Activated CD8-positive, alpha-beta memory T cell treated with anti-CD3 and anti-CD28 coated beads, Interleukin-2, amount 50 U/mL, for 1 hour (primary cell): ENCODE measurements around the gene LRP1B.
"Not testable (repeated sequence)": the region's sequence is repeated elsewhere in the genome, so short reads cannot be mapped to it uniquely, and the experiment has no call there.

Experiments
- DNase-seq: peaks from one replicate; pipeline ENCODE4 v3.0.0-alpha.2; 2020; ENCODE audit errors: extremely low read depth

Gene LRP1B

DNA sequence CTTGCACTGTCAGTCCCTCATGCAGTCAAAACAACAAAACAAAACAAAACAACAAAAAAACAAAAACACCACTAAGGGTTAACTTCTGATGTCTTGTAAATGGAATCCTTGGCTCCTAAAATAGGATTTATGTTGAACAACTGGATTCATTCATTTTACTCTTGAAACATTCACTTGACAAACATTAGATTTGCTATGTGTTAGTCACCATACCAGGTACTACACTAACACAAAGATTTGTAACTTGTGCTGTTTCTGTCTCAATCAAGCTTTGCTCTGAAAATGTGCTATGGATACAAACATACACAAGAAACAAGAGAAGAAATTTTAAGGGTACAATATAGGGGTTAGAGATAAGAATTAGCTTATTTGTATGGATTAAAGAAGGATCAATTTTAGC is 812.8 kb downstream of the LRP1B start:
- DNase-seq = no peak

DNA sequence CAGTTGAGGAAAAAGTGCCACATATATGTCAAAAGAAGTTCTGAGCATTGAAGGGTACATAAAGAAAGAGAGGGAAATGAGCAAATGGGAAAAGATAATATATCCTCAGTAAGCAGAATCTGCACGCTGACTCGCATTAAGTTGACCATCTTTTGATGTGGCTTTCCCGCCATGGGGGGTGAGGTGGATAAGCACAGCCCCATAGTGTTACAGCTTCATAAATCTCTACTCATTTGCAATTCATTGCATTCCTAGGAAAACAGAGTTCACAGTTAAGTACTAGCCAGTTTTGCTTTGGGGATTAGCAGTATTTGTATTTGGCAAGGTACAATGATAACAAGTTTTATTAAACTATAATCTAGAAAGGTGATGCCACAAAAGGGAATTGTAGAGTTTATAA is 814.2 kb downstream of the LRP1B start:
- no peak for DNase-seq

DNA sequence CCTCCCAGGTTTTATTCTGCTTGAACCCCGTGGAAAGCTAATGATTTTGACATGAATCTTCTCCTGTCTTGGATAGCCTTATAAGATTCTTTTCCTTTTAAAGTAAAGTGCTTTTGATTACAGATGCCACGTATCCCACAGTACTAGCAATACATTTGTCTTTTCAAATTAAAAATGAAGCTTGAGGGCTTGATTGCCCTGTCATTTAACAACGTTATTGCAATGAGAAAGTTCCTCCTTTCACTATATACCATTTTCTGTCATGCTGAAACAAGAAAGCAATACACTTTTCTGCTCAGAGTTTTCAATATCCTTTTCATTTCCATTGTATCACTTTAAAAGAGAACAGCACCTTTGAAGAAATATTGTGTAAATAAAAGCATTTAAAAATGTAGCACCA is 814.7 kb downstream of the LRP1B start:
- no peak for DNase-seq

DNA sequence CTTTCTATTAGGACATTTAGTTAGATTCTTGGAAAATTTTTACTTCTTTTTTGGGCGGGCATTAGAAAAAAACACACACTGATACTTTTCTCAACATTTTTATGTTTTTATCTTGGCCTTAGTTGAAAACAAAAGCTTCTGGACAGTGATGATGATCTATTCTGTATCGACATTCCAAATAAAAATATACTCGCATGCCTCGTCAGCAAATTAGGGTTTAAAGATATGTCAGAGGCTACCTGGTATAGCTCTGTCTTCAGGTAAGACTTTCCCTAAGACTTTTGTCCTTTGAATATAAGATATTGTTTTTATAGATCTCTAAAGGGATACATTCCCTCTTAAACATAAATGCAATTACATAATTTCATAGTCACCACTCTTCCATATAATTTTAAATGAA is 816.8 kb downstream of the LRP1B start:
- DNase-seq = no peak

DNA sequence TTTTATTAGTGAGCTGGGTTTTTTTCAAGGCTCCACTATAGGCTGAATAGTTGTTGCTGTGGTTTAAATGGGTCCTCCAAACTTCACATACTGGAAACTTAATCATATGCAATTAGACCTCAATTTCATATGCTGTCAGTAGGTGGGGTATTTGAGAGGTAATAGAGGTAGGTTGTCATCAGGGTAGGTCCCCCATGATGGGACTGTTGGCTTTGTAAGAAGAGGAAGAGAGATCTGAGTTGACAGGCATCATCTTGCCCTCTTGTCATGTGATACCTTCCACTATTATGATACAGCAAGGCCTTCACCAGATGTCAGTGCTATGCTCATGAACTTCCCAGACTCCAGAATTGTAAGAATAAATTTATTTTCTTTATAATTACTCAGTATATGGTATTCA is 819.4 kb downstream of the LRP1B start:
- DNase-seq = no peak

- DNase-seq = no peak
These were observed 824.4 kb downstream of the LRP1B start for GRCh38 chr2:141306368-141306767.

DNA sequence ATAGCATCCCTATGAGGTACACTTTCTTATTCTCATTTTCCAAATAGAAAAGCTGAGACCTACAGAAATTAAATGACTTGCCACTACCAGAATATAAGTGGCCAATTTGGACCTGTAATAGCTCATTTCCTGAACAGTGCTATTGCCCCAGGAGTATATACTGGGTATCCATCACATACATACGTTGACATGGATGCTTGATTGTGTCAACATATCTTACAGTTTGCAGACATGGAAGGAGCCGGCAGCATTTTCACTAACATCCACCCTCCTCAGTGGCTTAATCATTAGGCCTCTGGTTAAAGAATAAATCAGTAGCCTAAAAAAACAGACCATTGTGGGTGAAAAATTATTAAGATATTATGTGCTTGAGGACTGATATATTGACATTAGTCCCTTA is 829.3 kb downstream of the LRP1B start:
- no peak for DNase-seq

GRCh38 chr2:141280037-141280436 is 850.8 kb downstream of the LRP1B start:
- no peak for DNase-seq

GRCh38 chr2:141271346-141271745 is 859.5 kb downstream of the LRP1B start:
- no peak for DNase-seq

DNA sequence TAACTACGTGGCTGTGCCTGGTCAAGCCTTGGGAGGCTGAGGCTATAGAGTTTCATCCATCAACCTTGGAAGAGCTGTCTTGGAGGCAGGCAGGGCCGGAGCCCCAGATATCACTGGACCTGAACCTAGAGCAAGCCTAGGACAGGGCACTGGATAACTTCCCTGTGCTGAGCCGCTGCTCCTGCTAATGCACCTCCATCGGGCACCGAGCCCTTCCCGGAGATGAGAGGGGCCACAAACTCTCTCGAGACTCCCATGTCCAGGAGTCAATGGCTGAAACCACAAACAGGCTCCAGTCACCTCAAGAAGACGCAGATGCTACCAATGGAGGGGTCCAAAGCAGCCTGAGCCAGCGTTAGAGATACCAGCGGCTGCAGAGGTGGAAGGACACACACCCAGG is 866.0 kb downstream of the LRP1B start:
- DNase-seq = no peak

GRCh38 chr2:141260911-141261310 is 869.9 kb downstream of the LRP1B start:
- no peak for DNase-seq

- DNase-seq = no peak
These were observed 871.1 kb downstream of the LRP1B start for GRCh38 chr2:141259683-141260082.

- DNase-seq = no peak
These were observed 888.8 kb downstream of the LRP1B start for GRCh38 chr2:141242008-141242407.

DNA sequence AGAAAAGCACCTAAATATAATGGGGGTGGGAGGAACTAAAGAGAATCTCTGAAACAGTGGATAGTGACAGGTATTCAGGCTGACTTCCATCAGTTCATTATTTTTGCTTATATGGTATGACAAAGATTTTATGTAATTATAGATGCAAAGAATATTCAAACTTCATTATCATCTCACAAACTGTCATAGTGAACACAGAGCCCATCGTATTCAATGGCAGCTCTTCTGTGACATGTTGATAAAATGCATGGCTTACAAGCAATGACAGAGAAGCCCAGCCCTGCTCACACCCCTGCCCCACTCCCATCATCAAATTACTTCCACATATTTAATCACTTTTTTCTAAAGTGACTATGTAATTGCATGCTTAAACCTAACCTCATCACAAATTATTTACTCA is 904.3 kb downstream of the LRP1B start:
- no peak for DNase-seq

DNA sequence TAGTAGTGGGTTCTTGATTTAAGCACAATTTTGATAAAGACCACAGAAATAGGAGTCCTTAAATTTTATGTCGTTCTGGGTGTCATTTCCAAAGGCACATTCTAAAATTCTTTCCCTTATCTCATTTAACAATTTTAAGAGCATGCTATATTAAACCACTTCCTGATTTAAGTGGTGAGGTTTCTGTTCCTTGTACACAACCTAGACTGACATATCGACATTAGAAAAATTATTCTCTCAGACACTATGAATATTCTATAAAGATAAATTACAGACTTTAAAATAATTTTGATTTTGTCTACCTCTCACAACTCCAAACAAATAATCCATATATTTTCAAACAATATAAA is 923.8 kb downstream of the LRP1B start:
- no peak for DNase-seq

DNA sequence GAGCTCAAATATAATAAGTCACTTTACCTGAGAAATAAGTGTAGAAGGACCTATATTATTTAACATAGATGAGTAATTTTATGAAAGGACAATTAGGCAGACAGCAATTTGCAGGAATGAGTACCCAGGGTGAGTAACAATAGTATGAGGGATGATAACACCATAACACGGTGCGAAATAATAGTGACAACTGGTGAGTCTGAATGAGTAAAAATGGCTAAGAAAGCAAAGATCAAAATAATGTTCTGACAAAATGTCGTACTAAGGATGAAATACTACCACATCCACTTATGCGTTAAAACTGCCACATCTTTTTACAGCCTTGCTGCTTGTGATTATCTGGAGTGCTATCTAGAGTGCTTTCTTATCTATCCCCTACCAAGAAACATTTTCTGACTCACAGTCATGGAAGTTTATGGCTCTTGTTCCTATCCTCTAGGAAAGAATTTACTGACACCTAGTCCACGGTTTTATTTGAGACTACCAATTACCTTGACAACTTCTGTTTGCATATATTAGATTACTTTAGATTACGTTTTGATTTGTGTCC is 929.7 kb downstream of the LRP1B start:
- DNase-seq = no peak

- no peak for DNase-seq
These were observed 930.6 kb downstream of the LRP1B start for GRCh38 chr2:141200191-141200590.

GRCh38 chr2:141199711-141200110 is 931.1 kb downstream of the LRP1B start:
- no peak for DNase-seq

GRCh38 chr2:141195087-141195486 is 935.7 kb downstream of the LRP1B start:
- DNase-seq = no peak

GRCh38 chr2:141187075-141187439 is 943.8 kb downstream of the LRP1B start:
- no peak for DNase-seq

GRCh38 chr2:141186413-141187074 is 944.3 kb downstream of the LRP1B start:
- no peak for DNase-seq

- DNase-seq = no peak
These were observed 948.6 kb downstream of the LRP1B start for GRCh38 chr2:141182246-141182645.

DNA sequence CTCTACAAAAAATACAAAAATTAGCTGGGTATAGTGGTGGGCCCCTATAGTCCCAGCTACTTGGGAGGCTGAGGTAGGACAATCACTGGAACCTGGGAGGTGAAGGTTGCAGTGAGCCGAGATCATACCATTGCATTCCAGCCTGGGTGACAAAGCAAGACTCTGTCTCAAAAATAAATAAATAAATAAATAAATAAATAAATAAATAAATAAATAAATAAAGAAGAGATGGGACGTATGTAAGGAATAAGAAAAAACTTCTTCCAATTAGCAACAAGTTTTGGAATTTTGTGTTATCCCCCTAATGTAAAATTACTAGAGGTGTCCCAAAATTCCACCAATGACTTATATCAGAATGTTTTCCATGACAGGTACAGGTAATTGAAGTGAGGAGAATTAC is 961.7 kb downstream of the LRP1B start:
- not testable (repeated sequence) for DNase-seq

GRCh38 chr2:141162314-141162713 is 968.5 kb downstream of the LRP1B start:
- DNase-seq = no peak
